ENCODE results near the gene CUL4A. TPM values are rescaled to one million over a fixed set of nuclear protein-coding genes. Genes with fewer than 3 reads are reported as not detected.

CUL4A gene
- total and polyA plus RNA-seq, 2 donors (not counting 3 experiments of a cell fraction or from before 2014, with no cell fraction given): 37.9 to 80.0 TPM

DNA sequence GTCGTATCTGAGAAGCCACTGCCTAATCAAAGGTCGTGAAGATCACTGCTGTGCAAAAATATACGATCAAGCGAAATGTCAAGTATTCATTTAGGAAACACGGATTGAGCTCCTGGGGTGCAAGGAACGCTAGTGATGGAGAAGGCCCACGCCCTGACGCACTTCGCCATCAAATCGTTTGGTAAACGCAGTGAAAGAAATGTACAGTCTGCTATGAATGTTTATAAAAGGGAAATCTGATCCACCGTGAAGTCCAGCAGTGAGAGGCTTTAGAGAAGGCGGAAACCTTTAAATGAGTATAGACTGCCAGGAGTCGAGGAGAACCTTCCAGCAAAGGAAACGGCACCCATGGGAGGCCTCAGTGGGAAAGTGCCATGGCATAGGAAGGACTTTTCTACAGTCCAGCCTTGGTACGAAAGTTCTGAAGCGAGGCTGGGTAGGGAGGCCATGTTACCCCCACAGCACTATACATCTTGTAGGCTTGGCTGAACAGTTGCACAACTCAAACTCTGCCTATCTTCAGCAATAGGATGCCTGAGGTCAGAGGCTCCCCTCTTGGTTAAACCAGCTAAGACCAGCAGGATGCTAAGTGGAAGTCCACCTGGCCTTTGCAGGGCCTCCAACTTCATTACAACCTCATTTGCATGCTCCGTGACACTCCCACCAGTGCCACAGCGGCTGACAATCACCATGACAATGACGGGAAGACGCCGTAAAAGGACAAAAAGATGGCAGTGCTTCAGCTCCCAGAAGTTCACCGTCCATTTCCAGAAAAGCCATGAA, 21.3 kb upstream of the CUL4A start:
- Histone ChIP-seq H3K4me3 (replicated peaks in 1 of 3; ENCODE audit: insufficient read depth in 1 of 3, low read depth in 1 of 3, low read length in 3 of 3) (no peak overlapping the region), H3K9me3 (replicated peaks; ENCODE audit: control insufficient read depth, insufficient read depth, low read length) (no peaks in the 10 kb centered on the region), H3K27ac (ENCODE audit: insufficient read depth, low read depth, low read length) (peak overlapping the region; percentile 76), H3K4me2 (ENCODE audit: insufficient read depth, low read length) (no peak overlapping the region), H3K9ac (replicated peaks; ENCODE audit: extremely low read depth, insufficient read depth, low read length) (no peak overlapping the region), H3K9me1 (replicated peaks; ENCODE audit: control insufficient read depth, extremely low read depth, insufficient read depth, low read length) (no peaks in the 10 kb centered on the region), H3K36me3 (ENCODE audit: control insufficient read depth in 2 of 2, extremely low read depth in 1 of 2, insufficient read depth in 2 of 2, low read length in 2 of 2) (peaks cover 8 to 13% of the 10 kb centered on the region in 2 experiments), H3K79me2 (ENCODE audit: control insufficient read depth, insufficient read depth, low read length) (peaks cover 19% of the 10 kb centered on the region), H2AFZ (ENCODE audit: low read depth, low read length) (no peak overlapping the region), H3K4me1 (ENCODE audit: control insufficient read depth, extremely low read depth, insufficient read depth, low read length) (peaks cover 49% of the 10 kb centered on the region), H4K20me1 (replicated peaks; ENCODE audit: control insufficient read depth, extremely low read depth, insufficient read depth, low read length) (no peaks in the 10 kb centered on the region), H3K27me3 (ENCODE audit: control insufficient read depth in 2 of 2, insufficient read depth in 2 of 2, low read length in 2 of 2) (no peaks in the 10 kb centered on the region)
- no peak for TF ChIP-seq MYC (IDR thresholded peaks at IDR 0.05; ENCODE audit: low read depth, low read length)
- no peak for TF ChIP-seq EZH2 (IDR thresholded peaks at IDR 0.05; ENCODE audit: borderline replicate concordance, low read depth, low read length, severe bottlenecking)
- no peak for TF ChIP-seq GATA2 (IDR thresholded peaks at IDR 0.05; ENCODE audit: insufficient read depth, insufficient read length, low read depth, low read length)
- no peak for TF ChIP-seq MAX (IDR thresholded peaks at IDR 0.05; ENCODE audit: insufficient read depth, insufficient read length)
- no peak for TF ChIP-seq JUN (IDR thresholded peaks at IDR 0.05; ENCODE audit: borderline replicate concordance, insufficient read depth, insufficient read length, low read depth)
- no peak for TF ChIP-seq POLR2A (IDR thresholded peaks at IDR 0.05; ENCODE audit: low read depth, low read length)
- no peak for TF ChIP-seq POLR2AphosphoS5 (IDR thresholded peaks at IDR 0.05; ENCODE audit: insufficient read depth, low read depth, low read length)
- no peak for TF ChIP-seq CTCF (IDR thresholded peaks at IDR 0.05; ENCODE audit: extremely low read depth in 1 of 2, insufficient read depth in 1 of 2, low read depth in 1 of 2, low read length in 2 of 2)
- no peak for TF ChIP-seq FOS (IDR thresholded peaks at IDR 0.05; ENCODE audit: borderline replicate concordance, insufficient read depth, low read length)
- TSS peak; percentile 87 for BruUV-seq (replicated peaks)
- intact Hi-C loops (cut with micrococcal nuclease) (loop anchor here (1.0 kb wide), 4 partner anchors 10 to 35 kb away; partner anchors contain the start of gene CUL4A), dilution Hi-C loops (cut with MboI; ENCODE audit: extremely low pct_ligation_motif_present, low sequenced_read_pairs) (no loop called here)
- no peak for DNase-seq (ENCODE audit: low read depth, low spot score)
- no peak for FAIRE-seq
- POLR2A ChIA-PET: interaction anchor here (1.7 kb wide), 1 partner anchor 21 kb away, joined by 6 read pairs; the partner anchor contains the start of genes CUL4A and PCID2
- CTCF ChIA-PET: interaction anchor here (1.0 to 1.4 kb wide), 4 partner anchors 22 to 245 kb away, joined by 3 to 4 read pairs (median 4); partner anchors contain the start of gene CUL4A

Measured in endothelial cell of umbilical vein (primary cell).